GM18870 (cell line): ENCODE results near the gene ACACA.

Experiments
- ATAC-seq: cut with Tn5 transposase; IDR thresholded peaks from one replicate; pipeline ENCODE4 v1.9.1; 2021; ENCODE audit warnings: moderate library complexity; ENCODE audit not compliant: unreplicated experiment

The ACACA gene

GRCh38 chr17:37109731-37110710 is 296.6 kb downstream of the ACACA start:
- no peak for ATAC-seq

- no peak for ATAC-seq
Measured at GRCh38 chr17:37109106-37109505, 297.5 kb downstream of the ACACA start.

DNA sequence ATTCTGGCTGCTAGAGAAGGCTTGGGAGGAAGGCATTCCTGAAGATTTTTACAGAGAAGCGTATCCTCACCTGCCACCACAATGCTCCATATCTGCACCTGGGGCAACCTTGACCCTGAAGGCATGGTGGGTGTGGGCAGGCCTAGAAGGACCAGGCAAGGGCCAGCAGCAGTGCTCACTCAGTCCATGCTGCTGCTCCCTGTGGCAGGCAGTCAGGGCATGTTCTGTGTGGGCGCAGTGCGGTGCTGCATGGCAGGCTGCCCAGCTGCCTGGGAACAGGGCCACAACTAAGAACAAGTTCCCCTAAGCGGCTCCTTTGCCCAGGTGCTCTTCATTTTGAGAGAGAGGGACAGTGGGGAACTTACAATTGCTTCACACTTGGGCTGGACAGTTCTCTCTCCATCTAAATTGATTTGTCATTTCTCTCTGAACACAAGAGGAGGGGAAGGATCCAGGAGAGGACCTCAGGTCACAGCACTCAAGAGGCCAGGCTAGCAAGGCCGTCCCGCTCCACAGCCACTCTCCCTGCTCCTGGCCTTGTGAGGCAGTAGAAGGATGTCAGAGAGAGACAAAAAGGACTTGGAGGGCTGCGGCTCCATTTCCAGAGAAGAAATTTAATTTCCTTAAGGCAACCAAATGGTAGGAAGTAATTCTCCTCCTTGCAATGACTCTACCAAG is 299.1 kb downstream of the ACACA start:
- ATAC-seq, result no peak

- no peak for ATAC-seq
Measured at GRCh38 chr17:37106049-37106448, 300.6 kb downstream of the ACACA start.

DNA sequence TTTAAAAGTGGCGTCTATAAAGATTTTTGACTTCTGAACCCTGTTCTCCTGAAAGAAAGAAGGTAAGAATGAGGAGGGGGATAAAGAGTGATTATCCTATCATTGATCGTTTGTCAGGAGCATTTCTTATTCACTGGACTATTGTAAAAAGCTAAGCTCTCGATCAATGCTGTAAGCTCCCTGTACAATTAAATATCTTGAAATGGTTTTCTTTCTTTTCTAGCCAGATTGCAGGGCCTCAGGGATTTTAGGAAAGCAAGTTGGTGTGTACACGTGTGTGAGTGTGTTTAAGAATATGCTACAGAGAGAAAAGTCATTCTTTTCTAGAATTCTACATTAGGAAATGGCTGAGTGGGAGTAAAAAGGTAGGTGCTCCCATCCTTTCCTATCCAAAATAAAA is 303.4 kb downstream of the ACACA start:
- no peak for ATAC-seq

GRCh38 chr17:37101306-37101705 is 305.3 kb downstream of the ACACA start:
- ATAC-seq, result no peak

DNA sequence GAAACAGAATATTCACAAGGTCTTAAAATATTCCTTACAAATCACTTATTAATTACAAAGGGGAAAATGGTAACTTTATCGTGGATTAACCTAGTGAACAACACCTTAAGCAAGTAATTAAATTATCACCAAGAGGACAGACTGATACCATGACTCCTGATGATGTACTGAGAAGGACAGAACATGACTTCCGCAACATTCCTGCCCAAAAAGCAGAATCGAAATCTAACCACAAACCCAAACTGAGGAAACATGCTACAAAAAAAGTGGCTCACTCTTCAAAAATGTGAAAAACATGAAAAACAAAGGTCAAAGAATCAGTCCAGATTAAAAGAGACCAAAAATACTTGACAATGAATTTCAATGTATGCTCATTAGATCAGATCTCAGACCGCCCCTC is 306.4 kb downstream of the ACACA start:
- ATAC-seq, result no peak

DNA sequence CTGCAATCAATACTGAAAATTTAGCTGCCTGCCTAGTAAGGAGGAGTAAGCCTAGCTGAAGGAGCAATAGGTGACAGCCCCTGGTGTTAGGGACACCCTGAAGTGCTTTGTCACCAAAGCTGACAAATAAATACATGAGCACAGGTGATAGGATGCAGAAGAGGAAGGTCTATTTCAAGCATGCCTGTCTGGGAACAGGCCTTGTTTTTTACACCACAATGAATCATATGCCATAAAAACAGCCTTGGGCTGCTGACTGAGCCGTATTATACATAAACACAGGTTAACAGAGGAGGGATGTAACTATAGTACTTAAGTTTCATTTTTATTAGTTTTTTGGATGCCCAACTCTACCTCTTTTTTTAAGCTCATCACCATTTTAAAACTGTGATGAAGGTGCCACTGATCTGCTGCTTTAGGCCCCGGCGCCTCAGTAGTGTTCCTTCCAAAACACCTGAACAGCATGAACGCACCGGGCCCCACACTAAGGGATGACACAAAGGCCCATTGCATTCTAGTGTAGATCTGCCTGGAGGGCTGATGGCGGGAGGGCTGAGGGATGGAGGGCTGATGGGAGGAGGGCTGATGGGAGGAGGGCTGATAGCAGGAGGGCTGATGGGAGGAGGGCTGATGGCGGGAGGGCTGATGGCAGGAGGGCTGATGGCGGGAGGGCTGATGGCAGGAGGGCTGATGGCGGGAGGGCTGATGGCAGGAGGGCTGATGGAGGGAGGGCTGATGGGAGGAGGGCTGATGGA is 307.5 kb downstream of the ACACA start:
- ATAC-seq, result no peak

DNA sequence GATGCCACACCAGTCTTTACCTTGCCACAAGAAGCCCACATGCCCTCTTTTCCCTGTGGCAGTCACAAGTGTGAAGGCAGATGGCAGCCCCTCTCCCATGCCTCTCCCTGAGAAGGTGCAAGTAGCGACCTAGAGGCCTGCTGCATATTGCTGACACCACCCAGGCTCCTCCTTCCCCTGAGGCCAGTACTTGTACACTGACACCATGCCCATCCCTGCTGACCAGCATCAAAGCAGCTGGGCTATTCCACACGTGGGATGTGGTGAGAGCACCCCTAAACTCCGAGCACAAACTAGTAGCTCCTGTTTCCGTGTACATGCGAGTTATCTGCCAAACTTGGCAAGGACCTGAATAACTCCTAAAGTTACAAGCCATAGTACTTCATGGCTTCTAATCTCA is 308.5 kb downstream of the ACACA start:
- no peak for ATAC-seq

DNA sequence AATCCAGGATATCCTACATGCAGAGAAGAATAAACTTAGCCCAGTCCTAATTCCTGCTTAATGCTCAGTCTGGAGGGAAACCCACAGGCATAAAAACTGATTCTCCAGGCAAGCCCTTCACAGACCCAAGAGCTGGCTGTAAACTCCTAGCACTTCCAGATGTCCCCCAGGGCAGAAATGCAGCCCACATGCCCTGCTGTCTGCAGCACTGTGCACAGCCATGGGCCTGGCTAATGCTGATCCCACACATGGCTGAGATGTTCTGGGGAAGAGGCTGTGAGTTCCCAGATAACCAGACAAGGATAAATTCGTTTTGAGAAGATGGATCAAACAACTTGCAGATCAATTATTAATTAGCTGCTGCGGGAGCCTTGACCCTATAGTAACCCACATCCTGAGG is 309.5 kb downstream of the ACACA start:
- no peak for ATAC-seq

DNA sequence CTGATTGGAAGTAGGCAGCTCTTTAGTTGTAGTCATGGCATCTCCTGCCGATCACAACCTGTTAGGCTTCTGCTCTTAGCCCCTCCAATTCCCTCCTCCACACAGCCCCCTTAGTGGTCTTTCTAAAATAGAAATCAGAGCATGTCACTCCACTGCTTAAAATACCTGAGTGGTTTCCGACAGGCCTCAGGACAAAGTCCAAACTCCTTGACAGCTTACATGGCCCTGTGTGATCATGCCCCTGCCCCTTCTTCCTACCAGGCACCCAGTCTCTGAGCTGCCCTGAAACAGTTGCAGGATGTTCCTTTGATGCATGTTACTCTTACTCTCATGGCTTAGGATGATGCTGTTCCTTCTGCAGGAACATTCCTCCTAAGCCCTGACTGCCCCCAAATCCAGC is 310.6 kb downstream of the ACACA start:
- no peak for ATAC-seq

DNA sequence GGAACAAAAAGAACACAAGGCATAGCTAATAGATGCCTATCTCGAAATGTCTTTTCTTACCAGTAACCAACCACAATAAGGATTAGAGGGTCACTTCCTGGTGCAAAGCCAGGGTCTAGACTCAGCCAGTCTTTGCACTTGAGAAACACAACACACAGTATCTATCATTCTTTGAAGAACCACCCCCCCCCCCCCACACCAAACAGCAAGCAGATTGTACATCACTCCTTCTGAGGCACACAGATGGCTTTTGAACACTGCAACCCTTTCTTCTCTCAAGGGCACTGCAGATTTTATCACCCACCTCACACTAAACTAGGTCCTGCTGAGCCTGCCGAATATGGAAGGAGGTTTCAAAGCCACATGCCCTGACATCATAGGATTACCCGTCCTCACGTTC is 312.2 kb downstream of the ACACA start:
- ATAC-seq, result no peak

DNA sequence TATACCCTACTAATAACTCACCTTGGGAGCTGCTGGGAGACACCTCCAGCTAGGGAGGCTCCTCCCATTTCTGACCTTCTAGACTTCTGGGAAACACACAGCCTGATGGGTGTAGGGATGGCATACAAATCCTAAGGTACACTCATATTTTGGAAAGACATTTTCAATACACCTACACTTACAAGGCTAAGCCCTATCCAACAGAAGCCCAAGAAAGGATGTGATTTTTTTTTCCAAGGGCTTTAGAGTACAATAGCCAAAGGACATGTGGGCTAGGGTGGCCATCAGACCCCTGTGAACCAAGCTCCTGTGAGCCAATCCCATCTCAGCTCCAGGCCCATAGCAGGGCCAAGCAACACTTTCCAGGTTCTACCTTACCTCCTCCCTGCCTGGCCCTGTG is 313.9 kb downstream of the ACACA start:
- ATAC-seq, result no peak

- ATAC-seq, result no peak
Measured at GRCh38 chr17:37092071-37092470, 314.6 kb downstream of the ACACA start.

DNA sequence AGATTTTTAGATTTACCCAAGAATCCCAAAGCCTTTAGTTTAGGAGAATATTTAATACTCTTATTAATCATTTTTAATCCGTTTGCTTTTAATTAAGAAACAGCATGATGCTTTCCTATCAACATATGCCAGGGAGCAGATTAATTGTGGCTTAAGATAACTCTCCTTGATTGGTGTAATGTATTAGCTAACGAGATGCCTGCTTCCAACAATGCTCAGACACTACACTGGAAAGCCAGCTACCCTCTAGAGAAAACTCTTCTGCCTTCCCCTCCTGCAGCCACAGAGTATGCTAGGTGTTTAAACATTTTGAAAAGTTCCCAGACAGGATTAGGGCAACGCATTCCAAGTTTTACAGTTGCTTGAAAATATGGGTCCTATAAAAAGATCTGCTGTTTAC is 315.7 kb downstream of the ACACA start:
- ATAC-seq, result no peak

DNA sequence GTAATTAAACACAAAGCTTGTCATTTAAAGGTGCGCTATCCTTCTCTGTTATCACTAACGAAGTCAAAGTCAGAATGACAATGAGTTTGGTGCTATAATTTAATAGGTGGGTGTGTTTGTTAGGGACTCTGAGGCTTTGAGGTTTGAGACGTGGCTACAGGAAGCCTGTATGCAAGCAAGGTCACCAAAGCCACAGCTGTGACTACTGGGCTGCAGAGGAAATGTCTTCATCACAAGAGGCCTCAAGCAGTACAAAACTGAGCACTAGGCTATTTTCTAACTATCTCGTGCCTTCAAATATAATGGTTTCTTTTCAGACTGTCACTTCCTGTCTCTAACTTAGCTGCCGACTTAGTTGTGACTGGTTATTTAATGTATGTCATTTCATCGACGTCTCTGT is 316.7 kb downstream of the ACACA start:
- ATAC-seq, result no peak

GRCh38 chr17:37088913-37089312 is 317.7 kb downstream of the ACACA start:
- ATAC-seq, result no peak

DNA sequence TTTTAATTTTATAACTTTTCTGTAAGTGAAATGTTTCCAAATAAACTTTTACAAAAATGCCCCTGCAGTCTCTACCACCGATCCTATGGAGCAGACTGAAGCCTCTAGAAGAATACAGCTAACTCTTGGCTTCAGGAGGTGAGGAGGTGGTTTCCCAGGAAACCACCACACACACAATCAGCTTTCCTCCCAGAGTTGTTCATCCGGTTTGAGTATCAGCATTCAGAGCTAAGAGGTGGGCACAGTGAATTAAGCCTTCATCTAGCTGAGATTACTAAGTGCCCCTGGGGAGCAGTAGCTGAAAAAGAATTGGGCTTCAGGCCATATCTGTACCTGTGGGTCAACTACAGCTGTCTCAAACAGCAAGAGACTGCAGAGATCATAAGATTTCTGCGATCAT is 318.2 kb downstream of the ACACA start:
- ATAC-seq, result no peak

DNA sequence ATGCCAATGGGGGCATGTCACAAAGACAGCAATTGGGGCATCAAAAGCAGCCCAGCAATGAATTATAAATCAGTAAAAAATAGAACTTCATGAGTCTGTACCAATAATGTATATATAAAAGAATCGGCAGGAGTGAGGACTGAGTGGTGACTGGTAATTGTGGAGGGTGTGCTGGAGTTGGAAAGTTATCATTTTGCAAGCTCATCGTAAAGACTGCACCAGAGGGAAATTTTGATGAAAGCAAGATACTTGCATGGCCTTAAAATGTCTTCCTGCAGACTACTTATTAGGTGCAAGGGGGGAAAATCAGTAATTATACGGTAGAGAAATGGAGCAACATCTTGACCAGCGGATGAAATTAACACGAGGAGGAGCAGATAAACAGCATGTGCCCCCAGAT is 319.0 kb downstream of the ACACA start:
- no peak for ATAC-seq

DNA sequence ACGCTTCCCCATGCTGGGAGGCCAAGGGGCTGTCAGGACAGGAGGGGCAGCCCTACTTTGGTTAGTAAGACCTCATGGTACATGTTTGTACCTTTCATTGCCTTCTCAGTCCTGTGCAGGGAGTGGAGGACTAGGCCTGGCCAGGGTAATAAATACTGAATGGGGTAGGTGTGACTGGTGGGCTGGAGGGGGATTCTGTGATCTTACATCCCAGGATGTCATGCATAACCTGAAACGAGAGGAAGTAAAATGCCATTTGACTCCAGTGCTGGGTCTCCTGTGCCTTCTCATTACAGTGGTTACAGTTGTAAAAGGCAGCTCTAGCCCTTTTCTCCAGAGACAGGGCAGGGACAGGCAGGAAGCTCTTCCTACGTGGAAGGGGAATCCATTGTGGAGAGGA is 319.7 kb downstream of the ACACA start:
- ATAC-seq, result no peak

DNA sequence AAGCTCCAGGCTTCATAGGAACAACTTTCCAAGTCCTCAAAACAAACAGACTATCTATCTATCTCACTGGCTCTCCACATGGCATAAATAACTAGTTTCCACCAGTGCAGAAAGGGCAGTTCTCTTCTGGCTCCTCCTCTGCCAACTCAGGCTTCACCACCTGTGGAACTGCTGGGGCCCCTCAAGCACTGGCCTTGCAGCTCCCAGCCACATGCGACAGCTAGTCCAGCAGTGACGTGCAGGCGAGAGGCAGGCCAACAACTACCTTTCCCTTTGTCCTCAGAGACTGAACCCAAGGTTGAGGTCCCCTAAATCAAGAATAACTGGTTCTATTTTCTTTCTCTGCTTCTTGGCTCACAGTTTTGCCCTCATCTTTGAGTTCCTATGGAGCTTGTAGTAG is 320.3 kb downstream of the ACACA start:
- no peak for ATAC-seq

- no peak for ATAC-seq
Measured at GRCh38 chr17:37084372-37084771, 322.3 kb downstream of the ACACA start.
